ENCODE data around the gene NR6A1.

DNA sequence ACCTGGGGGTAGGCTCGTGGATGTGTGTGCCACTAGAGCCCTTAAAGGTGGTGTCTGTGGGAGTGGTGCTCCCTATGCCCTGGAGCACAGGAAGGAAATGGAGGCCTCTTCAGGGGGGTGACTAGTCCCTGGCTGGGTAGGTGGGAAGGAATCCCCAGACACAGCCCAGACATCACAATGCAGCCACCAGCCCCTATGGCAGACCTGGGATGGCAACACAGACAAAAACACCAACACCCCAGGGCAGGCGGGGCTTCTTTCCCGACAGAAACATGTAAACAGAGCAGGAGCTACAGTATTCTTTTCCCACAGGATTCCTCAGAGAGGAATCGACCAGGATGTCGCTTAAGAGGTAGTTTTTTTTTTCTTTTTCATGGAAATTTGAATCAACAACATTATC, 253.5 kb downstream of the NR6A1 start:
- no peak for TF ChIP-seq POLR2A (IDR thresholded peaks at IDR 0.05)
- TF ChIP-seq, protein P1, sequence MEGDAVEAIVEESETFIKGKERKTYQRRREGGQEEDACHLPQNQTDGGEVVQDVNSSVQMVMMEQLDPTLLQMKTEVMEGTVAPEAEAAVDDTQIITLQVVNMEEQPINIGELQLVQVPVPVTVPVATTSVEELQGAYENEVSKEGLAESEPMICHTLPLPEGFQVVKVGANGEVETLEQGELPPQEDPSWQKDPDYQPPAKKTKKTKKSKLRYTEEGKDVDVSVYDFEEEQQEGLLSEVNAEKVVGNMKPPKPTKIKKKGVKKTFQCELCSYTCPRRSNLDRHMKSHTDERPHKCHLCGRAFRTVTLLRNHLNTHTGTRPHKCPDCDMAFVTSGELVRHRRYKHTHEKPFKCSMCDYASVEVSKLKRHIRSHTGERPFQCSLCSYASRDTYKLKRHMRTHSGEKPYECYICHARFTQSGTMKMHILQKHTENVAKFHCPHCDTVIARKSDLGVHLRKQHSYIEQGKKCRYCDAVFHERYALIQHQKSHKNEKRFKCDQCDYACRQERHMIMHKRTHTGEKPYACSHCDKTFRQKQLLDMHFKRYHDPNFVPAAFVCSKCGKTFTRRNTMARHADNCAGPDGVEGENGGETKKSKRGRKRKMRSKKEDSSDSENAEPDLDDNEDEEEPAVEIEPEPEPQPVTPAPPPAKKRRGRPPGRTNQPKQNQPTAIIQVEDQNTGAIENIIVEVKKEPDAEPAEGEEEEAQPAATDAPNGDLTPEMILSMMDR (IDR thresholded peaks at IDR 0.05): no peak
